Right lung (tissue), 5 donors: ENCODE results near the gene KCNMA1. TPM values are rescaled to one million over a fixed set of nuclear protein-coding genes. Genes with fewer than 3 reads are reported as not detected.
"Not testable (repeated sequence)": the region's sequence is repeated elsewhere in the genome, so short reads cannot be mapped to it uniquely, and the experiment has no call there.

Experiments used
- DNase-seq, 2 donors: peaks; one replicate each; pipeline ENCODE4 v3.0.0-alpha.2; 2013
- polyA plus RNA-seq, 5 donors: library from polyadenylated mRNA; unstranded; fragments of 120-200 nt; gene quantifications; one replicate each; pipeline versions ENCODE4 v1.2.1 to v1.2.3, GENCODE V29; 2013; ENCODE audit warnings: inconsistent platforms in 1 of 5, low replicate concordance in 1 of 5; ENCODE audit not compliant: insufficient read length in 5 of 5, insufficient read depth in 1 of 5

The KCNMA1 gene
- polyA plus RNA-seq, 5 donors: 3.8 to 4.6 (median 4.2) TPM

- no peak for DNase-seq
Measured at GRCh38 chr10:77371848-77372799, 265.5 kb downstream of the KCNMA1 start.

DNA sequence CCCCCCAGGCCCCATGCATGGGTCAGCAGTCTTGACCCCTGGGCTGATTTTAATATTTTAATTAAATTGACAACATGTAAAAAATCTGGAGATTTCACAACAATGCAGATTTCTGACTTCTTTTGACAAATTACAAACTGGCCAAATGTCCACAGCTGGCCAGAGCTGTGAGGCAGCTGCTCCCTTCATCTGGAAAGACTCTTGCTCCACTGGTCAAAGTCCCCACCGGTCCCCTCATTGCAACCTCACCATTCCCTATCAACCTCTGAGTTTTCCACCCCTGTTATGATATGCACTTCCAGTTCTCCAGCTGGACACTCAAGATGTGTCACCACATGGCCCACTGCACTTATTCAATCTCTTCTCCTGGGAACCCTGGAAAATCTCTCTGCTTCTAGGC, 266.2 kb downstream of the KCNMA1 start:
- no peak for DNase-seq

GRCh38 chr10:77368006-77368405, 269.6 kb downstream of the KCNMA1 start:
- no peak for DNase-seq

DNA sequence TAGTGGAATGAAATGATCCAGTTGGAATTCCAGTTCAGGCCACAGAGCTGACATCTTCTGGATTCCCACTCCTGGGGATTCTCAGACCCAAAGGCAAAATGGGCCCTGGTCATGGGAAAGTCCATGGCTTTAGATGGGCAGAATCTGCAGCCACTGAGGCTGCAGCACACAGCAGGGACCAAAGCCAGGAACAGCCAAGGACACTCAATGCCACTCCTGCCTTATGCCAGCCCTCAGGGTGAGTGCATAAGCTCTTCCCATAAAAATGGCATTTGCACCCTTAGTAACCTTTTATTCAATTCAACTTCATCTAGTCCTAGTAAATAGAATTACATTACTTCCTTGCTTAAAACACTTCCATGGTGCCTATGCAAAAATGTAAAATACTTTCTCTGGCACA, 274.4 kb downstream of the KCNMA1 start:
- DNase-seq: no peak

GRCh38 chr10:77361831-77362230, 275.8 kb downstream of the KCNMA1 start:
- DNase-seq: no peak

DNA sequence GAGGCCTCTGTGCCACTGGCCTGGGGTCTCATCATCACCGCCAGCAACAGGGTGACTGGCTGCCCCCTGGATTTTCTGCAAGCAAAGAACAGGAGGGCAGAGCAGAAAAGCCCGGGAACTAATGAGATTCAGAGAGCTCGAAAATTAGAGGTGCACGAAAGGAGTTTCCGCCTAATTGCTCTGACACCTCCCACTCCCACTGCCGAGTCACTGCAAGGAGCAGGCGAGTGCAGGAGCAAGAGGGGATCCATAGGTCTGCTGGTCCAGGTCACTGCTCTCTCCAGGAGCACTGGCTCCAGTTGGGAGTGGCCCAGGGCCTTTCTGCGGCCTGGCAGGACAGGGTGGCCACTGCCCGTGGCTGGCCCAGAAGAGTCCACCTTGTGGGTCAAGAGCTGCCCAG, 276.2 kb downstream of the KCNMA1 start:
- DNase-seq: no peak

DNA sequence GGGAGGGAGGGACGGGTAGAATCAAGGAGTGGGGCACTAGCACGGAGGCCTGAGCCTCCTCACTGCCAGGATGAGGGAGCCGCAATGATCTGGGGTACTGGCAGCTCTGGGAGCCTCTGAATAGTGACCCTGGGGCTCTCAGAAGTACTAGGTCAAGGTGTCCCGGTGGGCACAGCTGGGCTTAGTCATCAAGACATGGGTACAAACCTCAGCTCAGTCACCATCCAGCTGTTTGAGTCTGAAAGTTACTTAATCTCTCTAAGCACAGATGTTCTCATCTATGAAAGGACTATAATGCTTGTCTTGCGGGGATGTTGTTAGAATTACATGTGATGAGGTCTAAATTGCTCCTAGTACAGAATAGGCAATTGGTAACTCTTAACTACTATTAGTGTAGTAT, 276.8 kb downstream of the KCNMA1 start:
- no peak for DNase-seq

- no peak for DNase-seq
Measured at GRCh38 chr10:77359950-77360520, 277.6 kb downstream of the KCNMA1 start.

DNA sequence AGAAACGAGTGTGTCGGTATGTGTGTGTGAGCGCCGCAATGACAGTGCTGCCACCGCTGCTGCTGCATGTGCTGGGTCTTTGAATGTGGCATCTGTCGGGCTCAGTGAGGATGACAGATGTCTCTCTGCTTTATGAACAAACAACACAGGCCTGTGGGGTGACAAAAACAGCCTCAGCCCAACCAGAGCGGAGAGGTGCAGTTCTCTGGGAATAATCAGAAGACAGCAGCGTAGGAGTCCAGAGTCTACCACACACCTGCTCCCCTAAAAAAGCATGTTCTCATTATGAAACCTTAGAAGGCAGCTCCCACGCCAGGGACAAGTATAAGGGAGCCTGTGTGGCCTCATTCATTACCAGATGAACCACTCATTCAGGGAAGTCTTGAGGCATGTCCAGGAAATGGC, 278.3 kb downstream of the KCNMA1 start:
- no peak for DNase-seq

GRCh38 chr10:77358656-77359055, 279.0 kb downstream of the KCNMA1 start:
- DNase-seq: no peak

GRCh38 chr10:77357611-77358310, 279.8 kb downstream of the KCNMA1 start:
- DNase-seq: no peak

DNA sequence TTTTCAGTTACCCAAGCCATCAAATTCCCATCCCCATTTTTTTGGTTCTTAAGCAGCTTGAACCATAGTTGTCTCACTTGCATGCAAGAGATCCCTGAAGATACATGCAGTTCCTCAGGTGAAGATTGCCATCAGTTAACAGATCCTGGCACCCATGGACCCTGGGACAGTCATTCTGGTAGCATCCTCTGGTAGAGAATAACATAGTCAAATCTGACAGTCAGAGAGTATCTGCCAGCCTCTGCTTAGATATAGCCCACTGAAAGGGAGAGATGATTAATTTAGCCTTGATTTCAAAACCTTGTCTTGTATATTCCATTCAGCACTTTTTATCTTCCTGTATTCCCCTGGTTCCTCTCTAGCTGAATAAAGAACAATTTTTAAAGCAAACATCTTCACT, 280.4 kb downstream of the KCNMA1 start:
- no peak for DNase-seq

DNA sequence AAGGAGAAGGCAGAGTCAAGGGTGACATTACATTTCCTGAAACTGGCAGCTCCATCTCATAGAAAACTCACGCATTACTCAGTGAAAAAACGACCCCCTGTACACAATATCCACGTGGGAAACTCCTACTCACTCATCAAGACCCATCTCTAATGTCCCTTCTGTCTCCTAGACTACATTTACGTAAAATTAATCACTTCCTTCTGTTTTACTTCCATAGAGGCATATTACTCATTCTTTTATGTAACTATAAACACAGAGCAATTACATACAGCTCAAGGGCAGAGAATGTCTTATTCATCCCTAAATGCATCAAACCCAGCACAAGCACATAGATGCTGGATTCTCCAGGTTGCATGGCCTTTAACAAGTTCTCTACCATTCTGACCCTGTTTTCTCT, 281.8 kb downstream of the KCNMA1 start:
- DNase-seq: no peak

GRCh38 chr10:77351386-77351785, 286.2 kb downstream of the KCNMA1 start:
- no peak for DNase-seq

- DNase-seq: no peak
Measured at GRCh38 chr10:77350711-77351119, 286.9 kb downstream of the KCNMA1 start.

- no peak for DNase-seq
Measured at GRCh38 chr10:77350134-77350533, 287.5 kb downstream of the KCNMA1 start.

- DNase-seq: no peak
Measured at GRCh38 chr10:77349226-77349625, 288.4 kb downstream of the KCNMA1 start.

- no peak for DNase-seq
Measured at GRCh38 chr10:77348751-77349150, 288.9 kb downstream of the KCNMA1 start.

DNA sequence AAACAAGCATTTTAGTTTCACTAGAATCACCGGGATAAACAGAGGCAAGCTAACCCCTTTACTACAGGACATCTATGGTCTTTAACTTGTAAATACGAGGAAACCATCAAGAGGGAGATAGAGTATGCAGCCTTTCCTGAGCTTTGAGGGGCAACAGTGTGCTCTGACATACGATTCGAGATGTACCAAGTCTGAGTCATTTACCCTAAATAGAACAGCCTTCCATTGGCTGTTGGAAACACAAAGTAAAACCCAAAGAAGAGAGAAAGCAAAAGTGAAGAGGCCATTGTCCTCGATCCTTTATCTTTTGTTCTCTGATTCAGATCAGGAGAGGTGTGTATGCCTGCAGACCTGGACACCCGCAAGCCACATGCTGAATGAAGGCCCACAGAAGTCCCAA, 289.5 kb downstream of the KCNMA1 start:
- DNase-seq: no peak

DNA sequence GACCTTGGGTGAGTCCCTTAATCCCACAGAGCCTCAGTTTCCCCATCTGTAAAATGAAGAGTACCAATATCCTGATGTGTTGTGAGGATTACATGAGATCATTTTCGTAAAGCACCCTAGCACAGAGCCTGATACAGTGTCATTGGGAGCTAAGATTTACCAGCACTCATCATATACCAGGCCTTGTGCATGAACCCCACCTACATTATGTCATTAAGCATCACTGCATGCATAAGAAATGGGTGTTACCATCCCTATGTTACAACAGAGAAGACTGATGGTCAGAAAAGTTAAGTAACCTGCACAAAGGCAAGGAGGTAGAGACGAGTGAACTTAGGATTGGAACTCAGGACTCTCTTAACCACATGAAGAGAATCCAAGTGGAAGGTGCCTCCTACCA, 290.6 kb downstream of the KCNMA1 start:
- DNase-seq: no peak

DNA sequence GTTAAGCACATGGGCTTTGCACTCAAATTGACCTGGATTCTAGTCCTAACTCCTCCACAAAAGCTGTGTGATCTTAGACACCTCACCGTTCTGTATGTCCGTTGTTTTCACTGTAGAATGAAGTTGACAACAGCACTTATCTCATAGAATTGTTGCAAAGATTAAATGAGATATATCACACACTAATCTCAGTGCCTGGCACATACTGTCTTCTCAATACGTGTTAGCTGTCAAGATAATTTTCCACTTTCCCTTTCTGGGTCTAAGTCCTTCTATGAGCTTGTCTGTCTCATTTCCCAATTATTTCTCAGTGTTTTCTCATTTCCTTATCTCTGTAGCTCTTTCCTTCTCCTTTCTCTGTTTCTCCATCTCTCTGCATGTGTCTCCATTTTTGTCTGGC, 296.6 kb downstream of the KCNMA1 start:
- no peak for DNase-seq

DNA sequence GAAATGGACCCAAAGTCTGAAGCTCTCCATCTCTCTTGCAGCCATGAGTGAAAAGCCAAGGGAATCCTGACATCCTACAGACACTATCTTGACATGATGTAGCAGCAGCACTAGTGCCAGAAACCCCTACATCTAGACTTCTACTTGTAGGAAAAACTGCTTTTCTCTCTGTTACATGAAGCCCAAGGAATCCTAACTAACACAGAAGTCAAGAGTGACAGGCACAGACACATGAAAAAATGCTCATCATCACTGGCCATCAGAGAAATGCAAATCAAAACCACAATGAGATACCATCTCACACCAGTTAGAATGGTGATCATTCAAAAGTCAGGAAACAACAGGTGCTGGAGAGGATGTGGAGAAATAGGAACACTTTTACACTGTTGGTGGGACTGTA, 297.7 kb downstream of the KCNMA1 start:
- DNase-seq: not testable (repeated sequence)

DNA sequence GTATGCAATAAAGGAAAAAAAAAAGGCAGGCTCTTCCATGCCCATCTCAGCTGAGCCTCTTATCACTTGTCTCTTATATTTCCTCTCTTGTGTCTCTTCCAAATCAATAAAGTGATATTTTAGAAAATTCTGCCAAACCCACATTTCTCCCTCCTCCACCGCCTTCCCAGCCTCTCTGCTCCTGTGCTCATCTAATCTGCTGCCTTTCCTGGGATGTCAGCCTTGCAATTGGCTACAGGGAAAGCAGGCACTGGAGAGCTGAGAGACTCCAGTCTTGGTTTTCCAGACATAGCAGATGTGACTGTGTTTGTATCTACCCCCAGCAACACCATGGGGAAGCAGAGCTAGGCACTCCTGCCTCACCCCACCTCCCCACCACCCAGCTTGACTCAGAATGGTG, 298.4 kb downstream of the KCNMA1 start:
- no peak for DNase-seq
